GM10248 (cell line): ENCODE data around the gene LRR1.
"Not testable (repeated sequence)": the region's sequence is repeated elsewhere in the genome, so short reads cannot be mapped to it uniquely, and the experiment has no call there.

Source experiments
- CTCF ChIA-PET: fragments of 300-600 bp; sonication (Branson Sonifier 250); formaldehyde crosslinking; extraction: SDS; loops from one replicate; lab custom pipeline; 2021; ENCODE audit warnings: antibody characterized with exemption; lab: Yijun Ruan, JAX
- POLR2A ChIA-PET: fragments of 350-650 bp; sonication (Branson Sonifier 250); formaldehyde crosslinking; extraction: SDS; loops from one replicate; lab custom pipeline; 2020; ENCODE audit warnings: antibody characterized with exemption; lab: Yijun Ruan, JAX
- DNase-seq: peaks from one replicate; pipeline ENCODE4 v3.0.0; 2012; ENCODE audit errors: extremely low spot score
- CTCF ChIP-seq: IDR thresholded peaks from 2 replicates; pipeline ENCODE4 v1.5.1; 2012; ENCODE audit warnings: mild to moderate bottlenecking, low read depth; ENCODE audit errors: extremely low read depth, missing control alignments, control extremely low read depth

LRR1 gene

GRCh38 chr14:49579841-49580240, 18.9 kb upstream of the LRR1 start:
- DNase-seq = no peak
- ChIA-PET CTCF (interaction anchor here (1.4 kb wide), 1 partner anchor 741 kb away, joined by 3 read pairs; no protein-coding TSS in a partner anchor), POLR2A (no interaction called here)
- no peak for TF ChIP-seq CTCF

- no peak for TF ChIP-seq CTCF
- POLR2A ChIA-PET = no interaction called here
- CTCF ChIA-PET = interaction anchor here (1.4 kb wide), 1 partner anchor 120 kb away, joined by 4 read pairs; no protein-coding TSS in a partner anchor
- no peak for DNase-seq
These were observed 17.3 kb upstream of the LRR1 start for GRCh38 chr14:49581209-49582112.

GRCh38 chr14:49582113-49582977, 16.4 kb upstream of the LRR1 start:
- no peak for DNase-seq
- ChIA-PET CTCF (interaction anchor here (1.4 kb wide), 1 partner anchor 121 kb away, joined by 4 read pairs; no protein-coding TSS in a partner anchor), POLR2A (no interaction called here)
- no peak for TF ChIP-seq CTCF

GRCh38 chr14:49583629-49584028, 15.1 kb upstream of the LRR1 start:
- no peak for DNase-seq
- POLR2A ChIA-PET = interaction anchor here (0.8 kb wide), 1 partner anchor 37 kb away, joined by 4 read pairs; the partner anchor contains the start of genes MGAT2 and RPL36AL
- TF ChIP-seq CTCF = no peak
- CTCF ChIA-PET = interaction anchor here (1.3 kb wide), 1 partner anchor 269 kb away, joined by 5 read pairs; the partner anchor contains the start of gene NEMF

GRCh38 chr14:49584058-49584457, 14.7 kb upstream of the LRR1 start:
- POLR2A ChIA-PET = interaction anchor here (0.8 kb wide), 1 partner anchor 37 kb away, joined by 4 read pairs; the partner anchor contains the start of genes MGAT2 and RPL36AL
- no peak for DNase-seq
- CTCF ChIA-PET = interaction anchor here (1.3 kb wide), 1 partner anchor 268 kb away, joined by 5 read pairs; the partner anchor contains the start of gene NEMF
- no peak for TF ChIP-seq CTCF

- not testable (repeated sequence) for DNase-seq
- ChIA-PET POLR2A (interaction anchor here (2.7 kb wide), 1 partner anchor 10 kb away, joined by 8 read pairs; no protein-coding TSS in a partner anchor), CTCF (interaction anchor here (1.3 to 4.0 kb wide), 6 partner anchors 10 to 267 kb away, joined by 5 to 44 read pairs (median 10); partner anchors contain the start of genes DNAAF2, LRR1 and NEMF)
These were observed 13.6 kb upstream of the LRR1 start for GRCh38 chr14:49584981-49585640.
